NCI-H2227 (cell line): ENCODE results near the gene PLA2G2E.
"Not testable (repeated sequence)": the region's sequence is repeated elsewhere in the genome, so short reads cannot be mapped to it uniquely, and the experiment has no call there.

Source experiments
- DNase-seq: peaks from one replicate; lab custom pipeline; 2025; ENCODE audit not compliant: unreplicated experiment; lab: John Stamatoyannopoulos, UW

The PLA2G2E gene

DNA sequence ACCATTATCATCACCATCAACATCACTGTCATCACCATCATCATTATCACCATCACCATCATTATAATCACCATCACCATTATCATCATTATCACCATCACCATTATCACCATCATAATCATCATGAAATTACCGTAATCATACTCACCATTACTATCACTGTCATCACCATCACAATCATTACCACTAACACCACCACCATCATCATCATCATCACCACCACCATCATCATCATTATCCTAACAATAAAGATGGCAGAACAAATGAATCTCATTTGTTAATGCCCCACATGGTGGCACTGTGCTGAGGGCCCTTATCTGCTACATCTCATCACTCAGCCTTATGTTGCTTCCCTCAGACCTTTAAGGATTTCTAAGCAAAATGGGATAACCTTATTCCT lies 9.4 kb upstream of the PLA2G2E start:
- DNase-seq, result no peak

DNA sequence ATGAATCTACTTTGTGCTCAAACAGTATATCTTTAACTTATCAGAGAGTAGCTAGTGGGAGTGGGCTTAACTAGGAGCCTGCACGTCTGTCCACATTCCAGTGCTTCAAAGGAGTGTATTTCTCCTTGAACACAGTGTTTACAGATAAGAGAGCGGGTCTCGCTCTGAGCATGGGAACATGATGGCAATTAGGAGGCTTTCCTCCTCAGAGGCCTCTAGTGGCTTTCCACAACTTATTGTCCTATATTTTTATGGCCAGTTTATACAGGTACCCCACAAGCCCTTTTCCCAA lies 3.7 kb upstream of the PLA2G2E start:
- DNase-seq, result not testable (repeated sequence)

DNA sequence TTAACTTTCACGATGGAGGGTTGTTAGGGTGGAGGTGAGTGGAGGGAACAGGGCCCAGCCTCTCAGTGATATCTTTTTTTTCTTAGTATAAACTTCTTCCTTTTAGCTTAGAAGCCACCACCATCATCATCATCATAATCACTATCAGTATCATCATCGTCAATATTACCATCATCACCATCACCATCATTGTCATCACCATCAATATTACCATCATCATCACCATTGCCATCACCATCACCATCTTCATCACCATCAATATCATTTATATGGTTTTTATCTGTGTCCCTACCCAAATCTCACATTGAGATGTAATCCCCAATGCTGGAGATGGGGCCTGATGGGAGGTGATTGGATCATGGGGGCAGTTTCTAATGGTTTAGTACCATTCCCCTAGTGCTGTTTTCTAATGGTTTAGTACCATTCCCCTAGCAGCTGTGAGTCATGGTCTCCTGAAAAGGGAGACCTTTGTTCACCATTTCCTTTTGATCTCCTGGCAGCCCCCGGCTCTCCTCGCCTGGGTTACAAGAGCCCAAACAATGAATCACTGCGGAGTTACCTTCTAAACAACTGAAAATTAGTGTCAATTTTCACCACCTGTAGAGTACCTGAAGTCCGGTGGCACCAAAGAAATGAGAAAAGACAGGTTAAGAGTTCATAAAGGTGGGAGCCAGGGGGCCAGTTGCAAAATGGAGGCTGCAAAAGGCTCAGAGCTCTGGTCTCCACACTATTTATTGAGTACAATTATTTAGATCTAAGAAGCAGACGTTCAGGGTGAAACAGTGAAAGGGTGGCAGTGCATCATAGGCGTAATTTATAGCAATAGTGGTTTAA lies 3.1 kb upstream of the PLA2G2E start:
- DNase-seq, result no peak

DNA sequence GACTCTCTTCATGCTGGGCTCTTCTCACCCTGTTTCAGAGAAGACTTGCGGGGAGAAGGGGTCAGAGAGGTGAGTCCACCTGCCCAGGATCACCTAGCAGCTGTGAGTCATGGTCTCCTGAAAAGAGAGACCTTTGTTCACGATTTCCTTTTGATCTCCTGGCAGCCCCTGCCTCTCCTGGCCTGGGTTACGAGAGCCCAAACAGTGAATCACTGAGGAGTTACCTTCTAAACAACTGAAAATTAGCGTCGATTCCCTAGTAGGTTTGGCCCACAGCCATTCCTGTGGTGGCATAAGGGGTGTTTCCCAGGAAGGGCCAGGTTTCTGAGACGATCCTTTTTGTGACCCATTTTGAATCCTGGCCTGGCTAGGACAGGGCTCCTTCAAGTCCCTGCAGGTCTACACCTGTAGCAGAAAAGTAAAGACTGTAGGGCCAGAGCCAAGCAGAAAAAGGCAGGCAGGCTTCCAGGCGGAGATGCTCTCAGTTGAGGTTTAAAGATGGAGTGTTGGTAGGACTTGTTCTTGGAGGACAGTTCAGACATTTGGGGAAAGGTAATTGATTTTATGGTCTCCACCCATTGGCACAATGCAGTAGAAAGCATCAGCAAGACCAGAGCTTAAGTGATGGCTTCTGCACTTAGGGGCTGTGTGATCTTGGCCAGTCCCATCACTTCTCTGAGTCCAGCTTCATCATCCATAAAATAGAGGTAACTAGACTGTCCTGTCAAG lies 2.1 kb upstream of the PLA2G2E start:
- DNase-seq, result no peak

DNA sequence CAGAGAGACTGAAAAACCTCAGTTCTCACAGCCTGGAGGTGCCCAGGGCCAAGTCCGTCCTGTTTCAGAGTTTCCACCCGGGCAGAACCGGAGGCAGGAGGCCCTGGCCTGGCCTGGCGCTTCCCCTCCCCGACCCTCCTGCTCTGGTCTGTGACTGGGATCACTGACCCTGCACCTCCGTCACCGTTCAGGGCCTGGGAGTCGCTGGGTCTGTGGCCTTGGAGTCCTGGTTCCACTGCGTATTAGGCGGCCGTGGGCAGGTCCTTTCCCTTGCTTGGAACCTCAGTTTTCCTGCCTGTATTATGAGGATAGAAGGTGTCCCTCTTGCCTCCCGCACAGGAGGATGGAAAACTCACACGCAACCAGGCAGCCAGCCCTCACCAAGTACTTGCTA lies 533 bp upstream of the PLA2G2E start:
- no peak for DNase-seq

DNA sequence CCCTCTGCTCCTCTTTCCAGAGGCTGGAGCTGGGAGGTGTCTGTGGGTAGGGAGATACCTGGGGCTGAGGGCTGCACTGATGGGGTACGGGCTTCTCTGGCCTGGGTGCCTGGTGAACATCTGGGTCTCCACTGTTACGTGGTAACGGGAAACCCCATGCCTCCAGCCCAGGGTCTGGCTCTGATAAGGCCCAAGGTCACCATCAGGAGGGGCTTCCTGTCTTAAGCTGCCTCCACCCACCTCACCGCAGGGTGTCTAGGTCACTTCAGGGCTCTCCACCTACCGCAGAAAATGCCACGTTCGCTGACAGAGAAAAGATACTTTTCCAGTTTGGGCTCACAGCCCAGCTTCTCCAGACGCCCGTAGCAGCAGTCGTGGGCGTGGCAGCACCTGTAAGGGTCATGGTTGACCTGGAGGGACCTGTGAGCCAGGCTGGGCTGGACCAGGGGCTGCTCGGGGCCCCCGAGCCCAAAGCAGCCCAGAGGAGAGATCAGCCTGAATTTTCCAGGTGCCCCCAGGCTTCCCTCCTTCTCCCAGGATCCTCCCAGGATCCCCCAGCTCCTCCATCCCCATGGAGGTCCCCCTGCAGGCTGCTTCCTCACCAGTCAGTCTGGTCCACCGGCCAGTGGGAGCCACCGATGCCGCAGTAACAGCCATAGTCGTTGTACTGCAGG lies 1.3 kb downstream of the PLA2G2E start:
- no peak for DNase-seq

DNA sequence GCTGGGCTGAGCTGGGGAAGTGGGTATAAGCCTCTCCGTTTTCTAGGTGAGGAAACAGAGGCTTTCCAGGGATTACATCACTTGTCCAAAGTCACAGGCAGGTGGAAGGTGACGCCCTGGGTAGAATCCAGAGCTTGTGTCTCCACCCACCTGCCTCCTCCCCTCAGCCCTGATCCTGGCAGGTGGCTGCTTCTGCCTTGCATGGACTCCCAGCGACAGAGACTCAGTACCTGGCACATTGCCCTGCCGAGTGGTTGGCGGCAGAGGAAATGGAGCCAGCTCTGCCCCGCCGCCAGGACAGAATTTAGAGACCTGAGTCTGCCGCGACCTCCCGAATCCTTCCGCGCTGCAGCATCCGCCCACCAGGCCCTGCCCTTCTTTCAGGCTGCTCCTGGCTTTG lies 2.1 kb downstream of the PLA2G2E start:
- DNase-seq, result no peak

DNA sequence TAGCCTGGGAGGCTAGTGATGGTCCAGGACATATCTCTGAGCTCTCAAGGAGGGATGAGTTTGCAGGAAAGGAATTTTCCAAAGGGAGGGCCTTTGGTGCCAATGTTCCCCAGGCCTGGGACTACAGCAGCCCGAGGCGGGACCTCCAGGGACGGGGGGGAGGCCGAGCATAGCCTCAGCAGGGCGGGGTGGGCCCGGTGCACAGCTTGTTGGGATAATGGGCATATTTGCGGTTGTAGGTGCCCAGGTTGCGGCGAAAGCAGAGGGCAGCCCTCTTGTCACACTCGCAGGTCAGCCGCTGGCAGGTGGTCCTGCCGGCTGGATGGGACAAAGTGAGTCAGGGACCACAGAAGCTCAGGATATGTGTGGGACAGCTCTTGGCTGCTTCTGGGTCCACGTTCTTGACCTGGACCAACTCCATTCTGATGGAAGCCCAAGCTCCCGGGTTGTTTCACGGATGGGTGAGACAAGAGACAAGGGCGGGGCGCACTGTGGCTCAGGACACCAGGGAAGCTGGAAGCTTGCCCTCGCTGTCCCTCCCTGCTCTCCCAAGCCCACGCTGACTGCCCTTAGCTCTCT lies 3.2 kb downstream of the PLA2G2E start:
- DNase-seq, result no peak

DNA sequence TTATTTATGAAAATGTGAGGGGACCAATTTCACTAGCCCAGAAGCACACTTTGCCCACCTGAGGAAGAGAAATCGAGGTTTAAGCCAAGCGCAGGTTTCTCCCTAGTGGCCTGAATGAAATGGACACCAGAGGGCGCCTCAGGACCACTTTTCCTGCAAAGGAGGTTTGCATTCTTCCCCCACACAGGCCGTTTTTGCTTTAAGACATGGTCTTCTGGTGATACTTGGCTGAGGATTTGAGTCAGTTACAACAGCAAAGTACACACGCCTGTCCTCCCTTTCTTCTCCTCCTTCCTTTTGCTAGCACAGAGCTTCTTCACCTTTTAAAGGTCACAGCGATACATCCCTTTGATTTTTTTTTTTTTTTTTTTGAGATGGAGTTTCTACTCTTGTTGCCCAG lies 5.4 kb downstream of the PLA2G2E start:
- DNase-seq, result peak; percentile 90

DNA sequence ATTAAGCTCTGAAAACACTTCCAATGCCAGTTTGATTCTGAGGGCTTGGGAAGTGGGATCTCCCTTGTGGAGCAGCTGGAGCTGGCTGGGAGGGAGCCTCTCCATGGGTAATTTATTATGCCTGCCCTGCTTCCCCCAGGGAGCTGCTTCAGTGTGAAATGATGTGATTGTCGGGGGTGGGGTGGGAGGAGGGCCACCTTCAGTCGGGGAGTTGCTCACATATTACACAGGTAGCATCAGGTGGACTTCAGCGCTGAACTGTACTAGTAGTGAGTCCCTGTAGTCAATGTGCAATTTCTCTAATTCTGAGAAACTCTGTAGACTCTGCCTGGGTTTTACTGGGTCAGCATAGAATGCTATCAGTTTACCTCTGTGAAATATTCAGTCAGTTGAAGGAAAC lies 12.8 kb downstream of the PLA2G2E start:
- DNase-seq, result no peak

DNA sequence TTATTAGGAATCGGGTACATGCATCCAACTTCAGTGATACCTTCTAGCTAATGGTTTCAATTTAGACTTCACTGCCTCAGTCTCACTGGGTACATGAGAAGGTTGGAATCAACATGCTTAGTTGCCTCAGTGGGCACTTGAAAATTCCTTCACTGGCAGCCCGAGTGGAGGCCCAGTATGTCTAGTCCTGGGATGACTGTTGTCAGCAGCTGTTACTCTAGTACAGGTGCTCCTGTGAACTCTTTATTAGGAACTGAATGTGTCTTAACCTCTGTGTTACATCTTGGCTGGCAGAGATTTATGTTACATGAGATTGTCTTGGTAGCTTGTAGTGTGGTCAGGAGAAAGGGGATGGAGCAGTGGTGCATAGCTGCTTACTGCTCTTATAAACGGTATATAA lies 13.4 kb downstream of the PLA2G2E start:
- DNase-seq, result no peak

DNA sequence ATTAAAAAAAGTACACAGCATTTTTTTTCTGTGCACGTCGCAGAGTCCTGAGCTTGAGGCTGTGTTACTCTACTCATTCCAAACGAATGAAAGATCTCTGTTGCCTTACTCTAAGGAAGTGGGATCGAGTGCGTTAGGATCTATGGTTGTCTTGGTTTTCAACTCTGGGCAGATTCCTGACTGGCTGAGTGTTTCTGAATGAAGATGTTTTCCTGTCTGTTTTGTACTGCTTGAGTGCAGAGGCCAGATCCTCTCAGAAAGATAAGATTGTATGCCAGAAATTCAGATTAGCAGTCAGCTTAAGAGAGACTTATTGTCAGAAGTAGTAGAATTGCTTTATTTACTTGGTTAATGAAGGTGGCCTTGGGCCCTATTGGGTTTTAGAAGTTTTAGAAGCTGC lies 14.0 kb downstream of the PLA2G2E start:
- no peak for DNase-seq

DNA sequence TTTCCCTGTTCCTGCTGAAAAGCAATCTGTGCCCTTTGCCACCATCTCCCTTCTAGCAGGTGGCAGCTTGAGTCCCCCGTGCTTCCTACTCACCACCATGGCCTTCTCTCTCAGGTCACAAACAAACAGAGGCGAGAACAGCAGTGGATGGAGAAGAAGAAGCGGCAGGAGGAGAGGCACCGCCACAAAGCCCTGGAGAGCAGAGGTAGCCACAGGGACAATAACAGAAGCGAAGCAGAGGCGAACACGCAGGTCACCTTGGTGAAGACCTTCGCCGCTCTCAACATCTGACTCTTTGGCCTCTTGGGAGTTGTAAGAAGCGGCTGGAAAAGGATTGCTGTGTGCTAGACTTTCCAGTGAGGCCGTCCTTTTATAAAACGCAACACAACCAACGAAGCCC lies 16.0 kb downstream of the PLA2G2E start:
- no peak for DNase-seq

DNA sequence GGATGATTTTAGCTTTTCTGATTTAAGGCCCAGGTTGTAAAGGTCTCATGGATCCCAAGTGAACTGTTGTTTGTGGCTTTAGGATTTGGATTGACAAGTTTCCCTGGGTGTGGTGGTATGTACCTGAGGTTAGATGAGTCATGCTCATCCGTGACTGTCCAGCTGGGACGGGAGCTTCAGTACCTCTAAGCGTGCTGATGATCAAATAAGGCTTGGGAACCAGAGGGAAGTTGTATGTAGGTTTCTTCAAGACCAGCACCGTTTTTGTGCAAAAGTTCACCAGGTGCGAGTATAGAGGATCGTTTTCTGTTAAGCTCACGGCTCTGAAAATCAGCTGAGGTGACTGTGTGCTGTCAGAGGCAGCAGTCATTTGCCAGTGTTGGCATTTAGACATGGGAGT lies 19.8 kb downstream of the PLA2G2E start:
- no peak for DNase-seq

DNA sequence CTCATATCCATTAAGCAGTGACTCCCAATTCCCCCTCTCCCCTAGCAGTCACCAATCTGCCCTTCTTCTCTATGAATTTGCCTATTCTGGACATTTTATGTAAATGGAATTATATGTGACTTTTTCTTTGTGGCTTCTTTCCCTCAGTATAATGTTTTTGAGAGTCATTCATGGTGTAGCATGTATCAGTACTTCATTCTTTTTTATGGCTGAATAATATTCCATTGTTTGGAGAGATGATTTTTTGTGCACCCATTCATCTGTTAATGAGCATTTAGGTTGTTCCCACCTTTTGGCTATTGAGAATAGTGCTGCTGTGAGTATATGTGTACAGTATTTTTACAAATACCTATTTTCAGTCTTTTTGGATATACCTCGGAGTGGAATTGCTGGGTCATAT lies 21.8 kb downstream of the PLA2G2E start:
- no peak for DNase-seq

DNA sequence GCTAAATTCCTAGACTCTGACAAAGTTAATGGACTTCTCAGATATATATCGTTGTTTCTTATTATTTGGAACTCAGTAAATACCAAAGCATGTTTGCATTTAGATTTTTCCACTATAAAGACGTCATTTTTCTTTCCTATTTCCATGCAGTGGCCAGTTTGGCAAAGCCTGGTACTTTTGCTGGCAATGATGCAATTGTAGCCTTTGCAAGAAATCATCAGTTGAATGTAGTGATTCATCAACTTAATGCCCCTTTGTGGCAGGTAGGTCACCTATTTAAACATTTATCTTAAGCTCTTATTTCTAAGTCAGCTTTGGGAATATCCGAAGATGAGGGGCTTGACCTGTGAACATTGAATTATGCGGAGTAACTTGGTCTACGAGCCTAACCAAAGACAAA lies 29.2 kb downstream of the PLA2G2E start:
- DNase-seq, result no peak

DNA sequence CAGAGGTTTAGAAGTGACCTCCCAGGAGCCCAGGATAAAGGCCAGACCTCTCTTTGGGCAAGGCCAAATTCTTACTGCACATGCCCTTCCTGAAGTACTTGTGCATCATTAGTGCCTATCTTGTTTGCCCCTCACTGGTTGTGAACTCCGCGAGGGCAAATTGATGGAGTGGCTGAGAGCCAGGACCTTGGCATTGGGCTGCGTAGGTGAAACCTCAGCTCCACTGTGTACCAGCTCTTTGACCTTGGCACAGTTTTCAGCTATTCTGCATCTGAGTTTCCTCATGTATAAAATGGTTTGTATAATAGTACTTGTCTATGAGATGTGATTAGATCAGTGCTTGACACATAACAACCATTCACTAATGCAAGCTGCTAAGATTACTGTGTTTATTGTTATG lies 29.7 kb downstream of the PLA2G2E start:
- DNase-seq, result no peak

DNA sequence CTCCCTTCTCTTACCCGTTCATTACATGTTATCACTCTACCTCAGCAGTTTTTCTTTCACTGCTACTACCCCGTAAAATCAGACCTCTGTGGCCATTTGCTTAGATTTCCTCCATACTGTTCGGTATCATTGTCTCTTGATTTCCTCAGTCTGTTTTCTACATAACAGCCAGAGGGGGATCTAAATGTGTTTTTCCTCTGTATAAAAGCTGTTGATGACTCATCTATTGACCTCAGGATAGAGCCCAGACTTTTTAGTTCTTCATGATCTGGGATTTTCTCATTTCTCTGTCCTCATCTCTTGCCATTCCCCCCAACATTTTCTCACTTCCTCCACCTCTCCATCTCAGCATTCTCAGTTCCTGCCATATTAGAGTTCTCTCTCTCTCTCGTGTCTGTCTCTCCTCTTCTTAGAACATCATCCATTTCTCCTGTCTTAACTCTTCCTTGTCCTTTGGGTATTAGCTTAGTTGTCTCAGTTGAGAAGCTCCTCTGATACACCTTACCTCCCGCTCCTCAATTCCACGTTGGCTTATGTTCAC lies 30.7 kb downstream of the PLA2G2E start:
- no peak for DNase-seq

DNA sequence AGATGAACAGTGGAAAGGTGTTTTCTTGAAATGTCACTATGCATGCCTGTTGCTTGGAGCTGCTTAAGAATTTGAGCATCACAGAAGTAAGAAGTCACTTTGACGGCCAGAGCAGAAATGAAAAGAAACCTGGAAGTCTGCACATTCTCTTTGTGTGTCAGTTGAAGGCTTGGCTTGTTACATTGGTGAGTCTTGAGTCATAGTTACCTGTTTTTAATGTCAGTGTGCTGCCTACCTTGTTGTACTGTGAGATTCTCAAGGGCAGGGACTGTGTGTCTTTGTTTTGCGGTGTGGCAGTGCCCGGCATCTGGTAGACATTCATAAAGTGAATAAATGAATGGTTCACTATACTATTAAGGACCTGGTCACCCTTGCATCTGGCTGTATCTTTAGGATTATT lies 31.3 kb downstream of the PLA2G2E start:
- no peak for DNase-seq

DNA sequence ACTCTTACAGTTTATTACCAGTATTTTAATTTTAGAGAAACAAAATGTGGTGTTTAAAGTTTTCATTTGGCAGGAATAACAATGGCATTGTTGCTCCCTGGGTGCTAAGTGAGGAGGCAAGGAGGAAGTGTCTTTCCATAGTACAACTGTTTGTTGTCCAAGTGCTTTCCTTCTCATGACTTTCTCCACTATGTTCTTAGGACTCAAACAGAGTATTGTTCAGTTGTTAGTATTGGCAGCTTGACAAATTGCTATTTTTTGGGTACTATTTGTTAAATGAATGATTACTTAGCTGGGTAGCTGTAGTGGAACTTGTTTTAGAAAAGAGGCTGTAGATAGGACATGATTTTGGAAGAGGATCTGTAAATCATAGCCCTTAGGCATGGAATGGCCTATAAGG lies 33.8 kb downstream of the PLA2G2E start:
- no peak for DNase-seq

DNA sequence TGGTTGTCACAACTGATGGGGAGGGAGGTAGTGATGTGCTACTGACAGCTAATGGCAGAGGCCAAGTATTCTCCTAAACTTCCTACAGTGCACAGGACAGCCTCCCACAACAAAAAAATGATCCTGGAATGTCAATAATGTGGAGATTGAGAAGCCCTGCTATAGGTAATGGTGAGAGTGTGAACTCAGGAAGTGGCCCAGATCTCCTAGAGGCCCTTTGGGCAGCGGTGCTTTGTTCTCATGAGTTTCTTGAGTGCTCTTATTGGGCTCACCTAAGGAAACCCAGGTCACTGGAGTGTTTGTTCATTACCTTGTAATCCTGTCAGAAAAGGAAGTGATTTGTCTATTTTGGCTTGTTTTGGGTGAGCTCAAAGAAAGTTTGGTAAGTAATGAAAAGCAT lies 35.3 kb downstream of the PLA2G2E start:
- DNase-seq, result no peak

DNA sequence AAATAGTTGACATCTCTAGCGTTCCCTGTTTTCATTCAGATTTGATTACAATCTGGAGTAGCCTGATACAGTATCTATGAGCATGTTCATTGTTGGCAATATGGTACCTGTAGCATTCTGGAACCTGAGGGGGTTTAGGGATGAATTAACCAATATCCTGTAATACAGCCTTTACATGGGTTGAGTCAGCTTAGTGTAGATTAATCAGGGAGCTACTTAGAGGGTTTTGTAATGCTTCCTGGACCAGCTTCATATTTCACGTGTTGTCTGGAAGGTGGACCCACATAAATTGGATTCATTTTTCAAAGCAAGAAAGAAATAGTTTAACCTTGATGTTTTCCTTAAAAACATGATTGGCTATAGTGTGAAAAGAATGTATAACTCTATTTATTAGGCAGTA lies 37.6 kb downstream of the PLA2G2E start:
- no peak for DNase-seq
